Tibial nerve (tissue), 4 donors: ENCODE measurements around the gene FRMD4A. TPM values are rescaled to one million over a fixed set of nuclear protein-coding genes. Genes with fewer than 3 reads are reported as not detected.
A peak's percentile ranks its signal among the peaks of the same experiment; 100 is the strongest.

Experiments
- DNase-seq, 2 donors: peaks; one replicate each; pipeline ENCODE4 v3.0.0-alpha.2; 2019; ENCODE audit warnings: low spot score in 2 of 2
- H3K27ac ChIP-seq, 4 donors: fragments of 200-600 bp; sonication (generic) in 3 of 4; one replicate each; pipeline ENCODE4 v1.5.1; 2017 to 2019; ENCODE audit warnings: mild to moderate bottlenecking in 1 of 4
- H3K27me3 ChIP-seq, 2 donors: fragments of 200-600 bp; sonication (generic) in 1 of 2; one replicate each; pipeline versions ENCODE4 v1.5.1 to v1.6.0; 2017 to 2019
- H3K36me3 ChIP-seq, 3 donors: fragments of 200-600 bp; sonication (generic); one replicate each; pipeline ENCODE4 v1.5.1; 2018 to 2019
- H3K4me1 ChIP-seq, 4 donors: fragments of 200-600 bp; sonication (generic) in 3 of 4; one replicate each; pipeline ENCODE4 v1.5.1; 2017 to 2019
- H3K4me3 ChIP-seq, 4 donors: fragments of 200-600 bp; sonication (generic) in 3 of 4; one replicate each; pipeline ENCODE4 v1.5.1; 2017 to 2019; ENCODE audit warnings: mild to moderate bottlenecking in 1 of 4, moderate library complexity in 1 of 4
- H3K9me3 ChIP-seq, 4 donors: fragments of 200-600 bp; sonication (generic) in 3 of 4; one replicate each; pipeline ENCODE4 v1.5.1; 2017 to 2019
- CTCF ChIP-seq, 5 experiments: fragments of 200-600 bp in 3 of 5; fragments of 450-650 bp in 2 of 5; sonication (generic) in 3 of 5; IDR thresholded peaks; one replicate each; pipeline ENCODE4 v1.5.1; 2016 to 2019; ENCODE audit warnings: antibody characterized with exemption in 5 of 5, mild to moderate bottlenecking in 3 of 5, moderate library complexity in 2 of 5
- EP300 ChIP-seq, 2 donors: sonication (generic); formaldehyde crosslinking; IDR thresholded peaks; one replicate each; pipeline ENCODE4 v1.6.1; 2017; ENCODE audit warnings: antibody characterized with exemption in 2 of 2, mild to moderate bottlenecking in 1 of 2
- POLR2A ChIP-seq, 2 donors: fragments of 450-650 bp; IDR thresholded peaks; one replicate each; pipeline ENCODE4 v1.6.1; 2017; ENCODE audit warnings: antibody characterized with exemption in 2 of 2, mild to moderate bottlenecking in 2 of 2, moderate library complexity in 2 of 2
- WGBS, 2 donors: methylation state at CpG; one replicate each; pipeline ENCODE4 v1.1.5; 2018; 5-methylcytosine and 5-hydroxymethylcytosine counted together
- total RNA-seq, 4 donors: library from RNA; depleted of rRNA; stranded (reverse); fragments of >200 nt; gene quantifications; one replicate each; pipeline ENCODE4 v1.1.0, GENCODE V29; 2016

Gene FRMD4A
- total RNA-seq, 4 donors from 2014 or later: 39.8 to 89.7 (median 53.9) TPM

DNA sequence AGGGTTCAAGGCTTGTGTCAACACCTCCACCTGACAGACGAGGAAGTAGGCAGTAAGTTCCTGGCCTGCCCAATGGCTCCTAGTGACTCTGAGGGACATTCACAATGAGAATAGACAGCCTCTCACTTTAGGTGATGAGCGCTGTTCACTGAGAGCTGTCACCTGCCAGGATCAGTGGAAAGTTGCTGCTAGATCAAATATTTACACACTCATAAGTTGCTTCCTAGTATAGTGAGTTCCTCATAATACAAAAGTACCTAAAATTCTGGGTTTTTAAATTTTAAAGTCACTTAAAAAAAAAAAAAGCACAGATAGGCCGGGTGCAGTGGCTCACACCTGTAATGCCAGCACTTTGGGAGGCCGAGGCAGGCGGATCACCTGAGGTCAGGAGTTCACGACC lies 423.2 kb downstream of the FRMD4A start:
- Histone ChIP-seq H3K36me3 (no peaks in the 10 kb centered on the region), H3K27me3 (no peaks in the 10 kb centered on the region), H3K4me1 (peaks cover 0 to 24% (median 7%) of the 10 kb centered on the region in 4 donors), H3K4me3 (no peak overlapping the region), H3K9me3 (peaks cover 0 to 3% (median 0%) of the 10 kb centered on the region in 4 donors), H3K27ac (no peak overlapping the region)
- TF ChIP-seq EP300 (IDR thresholded peaks at IDR 0.05): no peak
- no peak for TF ChIP-seq POLR2A (IDR thresholded peaks at IDR 0.05)
- no peak for TF ChIP-seq CTCF (IDR thresholded peaks at IDR 0.05)
- no peak for DNase-seq
- 89% methylated on average over 6 of the region's 6 CpGs for WGBS, 2 donors

GRCh38 chr10:13905281-13905680 lies 425.4 kb downstream of the FRMD4A start:
- no peak for DNase-seq
- Histone ChIP-seq H3K9me3 (peaks cover 0 to 3% (median 0%) of the 10 kb centered on the region in 4 donors), H3K27me3 (no peaks in the 10 kb centered on the region), H3K4me1 (peaks cover 0 to 4% (median under 1%) of the 10 kb centered on the region in 4 donors), H3K4me3 (no peak overlapping the region), H3K27ac (no peak overlapping the region), H3K36me3 (no peaks in the 10 kb centered on the region)
- WGBS, 2 donors: 97 to 98% methylated on average over 1 of the region's 1 CpG
- TF ChIP-seq POLR2A (IDR thresholded peaks at IDR 0.05) (no peak), EP300 (IDR thresholded peaks at IDR 0.05) (no peak), CTCF (IDR thresholded peaks at IDR 0.05) (no peak)

- no peak for TF ChIP-seq CTCF (IDR thresholded peaks at IDR 0.05)
- no peak for TF ChIP-seq POLR2A (IDR thresholded peaks at IDR 0.05)
- TF ChIP-seq EP300 (IDR thresholded peaks at IDR 0.05): peak in 1 of 2 donors; percentile 7
- DNase-seq: no peak
- Histone ChIP-seq H3K4me1 (no peaks in the 10 kb centered on the region), H3K9me3 (no peaks in the 10 kb centered on the region), H3K36me3 (peaks cover 0 to 10% (median 0%) of the 10 kb centered on the region in 3 donors), H3K27me3 (no peaks in the 10 kb centered on the region), H3K27ac (peak overlapping the region in 1 of 4 donors; percentile 1), H3K4me3 (no peak overlapping the region)
- WGBS, 2 donors: 70 to 78% methylated on average over 16 of the region's 16 CpGs
Observed at GRCh38 chr10:13904064-13904463, 426.7 kb downstream of the FRMD4A start.

DNA sequence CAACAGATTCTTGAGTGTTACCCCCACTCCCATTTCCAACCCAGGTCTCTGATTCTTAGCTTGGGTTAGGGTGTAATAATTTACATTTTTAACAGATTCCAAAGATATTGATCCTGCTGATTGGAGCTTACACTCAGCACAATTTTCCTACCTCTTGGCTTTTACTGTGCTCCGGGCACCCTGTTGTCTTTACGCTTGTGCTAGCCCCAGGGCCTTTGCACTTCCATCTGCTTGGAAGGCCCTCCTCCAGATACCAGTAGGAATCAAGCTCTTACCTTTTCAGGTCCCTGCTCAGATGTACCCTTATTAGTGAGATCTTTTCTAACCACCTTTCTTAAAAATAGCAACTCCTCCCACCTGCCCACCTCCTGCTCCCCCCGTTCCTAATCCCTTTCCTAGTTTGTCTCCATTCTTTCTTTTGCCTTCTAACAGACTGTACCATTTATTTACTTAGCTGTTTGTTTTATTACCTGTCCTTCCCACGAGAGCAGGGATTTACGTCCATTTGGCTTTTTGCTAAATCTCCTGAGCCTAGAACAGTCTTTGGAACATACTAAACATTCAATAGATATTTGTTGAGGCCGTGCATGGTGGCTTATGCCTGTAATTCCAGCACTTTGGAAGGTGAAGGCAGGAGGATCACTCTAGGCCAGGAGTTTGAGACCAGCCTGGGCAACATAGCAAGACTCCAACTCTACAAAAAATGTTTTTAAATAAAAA lies 427.7 kb downstream of the FRMD4A start:
- H3K27ac ChIP-seq: no peak overlapping the region

More for the DNA sequence above, 427.7 kb downstream of the FRMD4A start:
- Histone ChIP-seq H3K4me3 (no peak overlapping the region), H3K4me1 (no peaks in the 10 kb centered on the region), H3K9me3 (no peaks in the 10 kb centered on the region), H3K27me3 (no peaks in the 10 kb centered on the region), H3K36me3 (peaks cover 0 to 10% (median 0%) of the 10 kb centered on the region in 3 donors)
- no peak for TF ChIP-seq EP300 (IDR thresholded peaks at IDR 0.05)
- TF ChIP-seq CTCF (IDR thresholded peaks at IDR 0.05): no peak
- no peak for TF ChIP-seq POLR2A (IDR thresholded peaks at IDR 0.05)
- no peak for DNase-seq
- WGBS, 2 donors: 88 to 92% methylated on average over 6 of the region's 6 CpGs
